ENCODE results near the gene NDUFAF8.

NDUFAF8 gene

GRCh38 chr17:81256616-81257015, 17.5 kb downstream of the NDUFAF8 start:
- Histone ChIP-seq H3K36me3 (ENCODE audit: control insufficient read depth, low read length) (peaks cover 32% of the 10 kb centered on the region), H3K27ac (ENCODE audit: low read depth, low read length) (no peak overlapping the region), H3K4me1 (ENCODE audit: control insufficient read depth, low read length) (peaks cover 29% of the 10 kb centered on the region), H3F3A (ENCODE audit: control insufficient read depth, insufficient read depth) (peaks cover 2% of the 10 kb centered on the region), H3K9me2 (replicated peaks; ENCODE audit: control insufficient read depth, low read length) (no peaks in the 10 kb centered on the region), H3K4me2 (ENCODE audit: low read length) (no peak overlapping the region), H3K27me3 (ENCODE audit: control insufficient read depth, low read length) (no peaks in the 10 kb centered on the region), H3K79me2 (ENCODE audit: control insufficient read depth, low read length) (peaks cover 3% of the 10 kb centered on the region; the same call in 1 of the 2 replicates), H4K20me1 (ENCODE audit: control insufficient read depth, insufficient read depth, low read depth, low read length) (0 out of 2 replicates have a peak, but pooled peaks cover 4% of the 10 kb centered on the region), H3K9me3 (ENCODE audit: control insufficient read depth, insufficient read depth, low read length) (no peaks in the 10 kb centered on the region), H3K4me3 (ENCODE audit: low read length) (no peak overlapping the region)
- TF ChIP-seq, protein P1, sequence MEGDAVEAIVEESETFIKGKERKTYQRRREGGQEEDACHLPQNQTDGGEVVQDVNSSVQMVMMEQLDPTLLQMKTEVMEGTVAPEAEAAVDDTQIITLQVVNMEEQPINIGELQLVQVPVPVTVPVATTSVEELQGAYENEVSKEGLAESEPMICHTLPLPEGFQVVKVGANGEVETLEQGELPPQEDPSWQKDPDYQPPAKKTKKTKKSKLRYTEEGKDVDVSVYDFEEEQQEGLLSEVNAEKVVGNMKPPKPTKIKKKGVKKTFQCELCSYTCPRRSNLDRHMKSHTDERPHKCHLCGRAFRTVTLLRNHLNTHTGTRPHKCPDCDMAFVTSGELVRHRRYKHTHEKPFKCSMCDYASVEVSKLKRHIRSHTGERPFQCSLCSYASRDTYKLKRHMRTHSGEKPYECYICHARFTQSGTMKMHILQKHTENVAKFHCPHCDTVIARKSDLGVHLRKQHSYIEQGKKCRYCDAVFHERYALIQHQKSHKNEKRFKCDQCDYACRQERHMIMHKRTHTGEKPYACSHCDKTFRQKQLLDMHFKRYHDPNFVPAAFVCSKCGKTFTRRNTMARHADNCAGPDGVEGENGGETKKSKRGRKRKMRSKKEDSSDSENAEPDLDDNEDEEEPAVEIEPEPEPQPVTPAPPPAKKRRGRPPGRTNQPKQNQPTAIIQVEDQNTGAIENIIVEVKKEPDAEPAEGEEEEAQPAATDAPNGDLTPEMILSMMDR (IDR thresholded peaks at IDR 0.05; ENCODE audit: low read depth, low read length, poor library complexity, severe bottlenecking), result no peak
- TF ChIP-seq EZH2phosphoT487 (IDR thresholded peaks at IDR 0.05; ENCODE audit: borderline replicate concordance, low read length), result no peak

DNA sequence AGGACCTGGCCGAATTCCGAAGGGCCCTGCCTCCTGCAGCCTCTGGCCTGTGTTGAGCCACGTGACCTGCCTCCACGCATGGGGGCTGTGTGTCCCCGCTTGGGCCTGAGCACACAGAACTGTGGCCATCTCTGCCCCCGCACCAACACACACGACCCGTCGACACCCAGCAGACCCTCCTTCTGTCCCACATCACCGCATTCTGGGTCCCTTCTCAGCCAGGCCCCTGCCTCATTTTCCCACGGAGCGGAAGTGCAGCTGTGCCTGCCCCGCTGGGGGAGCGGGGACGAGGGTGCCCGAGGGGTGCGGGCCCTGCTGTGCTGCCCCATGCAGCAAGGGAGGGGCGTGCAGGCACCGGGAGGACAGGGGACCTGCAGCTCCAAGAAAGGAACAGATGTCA, 18.4 kb downstream of the NDUFAF8 start:
- H3K4me3 ChIP-seq (ENCODE audit: low read length), result no peak overlapping the region

GRCh38 chr17:81258292-81258691, 19.2 kb downstream of the NDUFAF8 start:
- Histone ChIP-seq H3K4me1 (ENCODE audit: control insufficient read depth, low read length) (peaks cover 12% of the 10 kb centered on the region), H3K4me2 (ENCODE audit: low read length) (no peak overlapping the region), H3K36me3 (ENCODE audit: control insufficient read depth, low read length) (peaks cover 20% of the 10 kb centered on the region; the same call in 1 of the 2 replicates), H3F3A (ENCODE audit: control insufficient read depth, insufficient read depth) (no peaks in the 10 kb centered on the region), H4K20me1 (ENCODE audit: control insufficient read depth, insufficient read depth, low read depth, low read length) (0 out of 2 replicates have a peak, but pooled peaks cover 4% of the 10 kb centered on the region), H3K79me2 (ENCODE audit: control insufficient read depth, low read length) (no peaks in the 10 kb centered on the region), H3K9me3 (ENCODE audit: control insufficient read depth, insufficient read depth, low read length) (no peaks in the 10 kb centered on the region), H3K4me3 (ENCODE audit: low read length) (no peak overlapping the region), H3K9me2 (replicated peaks; ENCODE audit: control insufficient read depth, low read length) (no peaks in the 10 kb centered on the region), H3K27ac (ENCODE audit: low read depth, low read length) (no peak overlapping the region), H3K27me3 (ENCODE audit: control insufficient read depth, low read length) (no peaks in the 10 kb centered on the region)
- no peak for TF ChIP-seq EZH2phosphoT487 (IDR thresholded peaks at IDR 0.05; ENCODE audit: borderline replicate concordance, low read length)
- TF ChIP-seq, protein P1 (IDR thresholded peaks at IDR 0.05; ENCODE audit: low read depth, low read length, poor library complexity, severe bottlenecking), result no peak

More for the DNA sequence above, 18.4 kb downstream of the NDUFAF8 start:
- Histone ChIP-seq H3F3A (ENCODE audit: control insufficient read depth, insufficient read depth) (no peaks in the 10 kb centered on the region), H4K20me1 (ENCODE audit: control insufficient read depth, insufficient read depth, low read depth, low read length) (0 out of 2 replicates have a peak, but pooled peaks cover 4% of the 10 kb centered on the region), H3K9me3 (ENCODE audit: control insufficient read depth, insufficient read depth, low read length) (no peaks in the 10 kb centered on the region), H3K9me2 (replicated peaks; ENCODE audit: control insufficient read depth, low read length) (no peaks in the 10 kb centered on the region), H3K79me2 (ENCODE audit: control insufficient read depth, low read length) (peaks cover 3% of the 10 kb centered on the region; the same call in 1 of the 2 replicates), H3K4me2 (ENCODE audit: low read length) (no peak overlapping the region), H3K4me1 (ENCODE audit: control insufficient read depth, low read length) (peaks cover 20% of the 10 kb centered on the region), H3K36me3 (ENCODE audit: control insufficient read depth, low read length) (peaks cover 26% of the 10 kb centered on the region), H3K27ac (ENCODE audit: low read depth, low read length) (no peak overlapping the region), H3K27me3 (ENCODE audit: control insufficient read depth, low read length) (no peaks in the 10 kb centered on the region)
- TF ChIP-seq, protein P1 (IDR thresholded peaks at IDR 0.05; ENCODE audit: low read depth, low read length, poor library complexity, severe bottlenecking), result no peak
- no peak for TF ChIP-seq EZH2phosphoT487 (IDR thresholded peaks at IDR 0.05; ENCODE audit: borderline replicate concordance, low read length)

Measured in DOHH2 (cell line).